SK-N-MC (cell line): ENCODE measurements around the gene SEL1L3.

Experiments
- EZH2 ChIP-seq: fragments of 200-600 bp; sonication (generic); IDR thresholded peaks from one replicate; pipeline ENCODE4 v1.6.1; 2017; ENCODE audit warnings: antibody characterized with exemption
- POLR2AphosphoS5 ChIP-seq: IDR thresholded peaks from 2 replicates; pipeline ENCODE4 v1.6.1; 2012; ENCODE audit warnings: mild to moderate bottlenecking, low read depth, low read length, borderline replicate concordance

DNA sequence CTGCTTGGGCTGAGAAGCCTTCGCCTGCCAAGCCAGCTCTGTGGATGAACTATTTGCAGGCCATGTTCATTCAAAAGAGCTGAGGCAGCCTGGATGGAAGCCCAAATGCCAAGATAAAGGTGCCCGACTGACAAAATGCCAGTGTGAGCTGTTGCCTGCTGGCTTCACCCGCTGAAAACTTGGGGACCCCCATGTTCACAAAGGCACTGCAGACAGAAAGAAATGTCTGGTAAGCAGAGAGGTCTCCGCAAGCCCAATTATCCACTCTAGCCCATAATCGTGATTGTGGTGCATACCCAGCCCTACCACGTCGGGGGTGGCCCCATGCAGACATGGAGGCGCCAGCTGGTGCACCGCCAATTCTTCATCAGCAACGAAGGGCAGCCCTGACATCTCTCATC, 38.2 kb upstream of the SEL1L3 start:
- no peak for TF ChIP-seq EZH2
- no peak for TF ChIP-seq POLR2AphosphoS5
